Measurements from ENCODE around the gene PRSS48. TPM values are rescaled to one million over a fixed set of nuclear protein-coding genes. Genes with fewer than 3 reads are reported as not detected.

Gene PRSS48
- total RNA-seq, 2 donors from 2014 or later = not detected

- Mint-ChIP-seq H3K9me3 (peaks cover 3 to 4% of the 10 kb centered on the region in 2 donors), H3K4me3 (peak overlapping the region; percentile 83 to 92), H3K4me1 (ENCODE audit: low read depth) (peaks cover 7% of the 10 kb centered on the region), H3K27me3 (ENCODE audit: low read depth) (peaks cover 65% of the 10 kb centered on the region), H3K36me3 (ENCODE audit: insufficient read depth in 2 of 2) (peaks cover 3 to 4% of the 10 kb centered on the region in 2 donors), H3K27ac (no peak overlapping the region)
- ATAC-seq (replicated peaks in 1 of 2) = no peak
- DNase-seq = no peak
These were observed 48.9 kb downstream of the PRSS48 start for GRCh38 chr4:151325949-151326246.

DNA sequence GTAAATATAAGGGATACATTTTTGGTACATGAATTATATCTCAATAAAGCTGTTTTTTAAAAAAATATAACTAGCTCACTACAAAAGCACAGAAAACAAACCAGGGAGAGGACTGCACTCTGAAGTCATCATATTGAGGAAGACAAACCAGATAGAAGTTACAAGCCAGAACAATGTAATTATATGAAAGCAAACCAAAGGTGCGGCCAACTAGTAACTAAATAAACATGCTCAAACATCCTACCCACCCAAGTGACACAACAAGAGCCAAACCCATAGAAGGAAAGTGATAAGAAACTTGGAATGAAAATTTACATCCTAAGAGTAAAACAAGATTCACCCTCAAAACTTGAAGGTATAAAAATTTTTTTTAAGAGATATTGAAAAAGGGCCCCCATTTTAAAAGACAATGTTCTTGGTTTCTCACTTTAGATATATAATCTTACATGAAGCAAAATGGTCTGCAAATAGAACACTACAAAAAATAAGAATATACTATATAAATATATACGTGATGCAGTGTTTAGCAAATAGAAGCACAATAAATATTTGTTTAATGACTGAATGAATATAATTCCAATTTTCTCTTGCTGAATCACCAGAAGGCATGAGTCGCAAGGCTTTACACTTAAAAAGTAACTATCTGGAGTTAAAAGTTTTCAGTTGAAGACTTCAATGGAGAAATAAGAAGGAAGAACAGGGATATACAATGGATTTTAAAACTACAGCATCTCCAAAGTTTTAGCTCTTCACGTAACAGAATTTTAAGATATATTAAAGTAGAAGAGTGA is 52.5 kb downstream of the PRSS48 start:
- ATAC-seq (replicated peaks in 1 of 2) (no peak), DNase-seq (no peak)
- Mint-ChIP-seq H3K27me3 (ENCODE audit: low read depth) (peaks cover 39% of the 10 kb centered on the region), H3K4me3 (no peak overlapping the region), H3K36me3 (ENCODE audit: insufficient read depth in 2 of 2) (peaks cover 3 to 4% of the 10 kb centered on the region in 2 donors), H3K4me1 (ENCODE audit: low read depth) (peaks cover 7% of the 10 kb centered on the region), H3K27ac (no peak overlapping the region), H3K9me3 (peaks cover 4 to 7% of the 10 kb centered on the region in 2 donors)

DNA sequence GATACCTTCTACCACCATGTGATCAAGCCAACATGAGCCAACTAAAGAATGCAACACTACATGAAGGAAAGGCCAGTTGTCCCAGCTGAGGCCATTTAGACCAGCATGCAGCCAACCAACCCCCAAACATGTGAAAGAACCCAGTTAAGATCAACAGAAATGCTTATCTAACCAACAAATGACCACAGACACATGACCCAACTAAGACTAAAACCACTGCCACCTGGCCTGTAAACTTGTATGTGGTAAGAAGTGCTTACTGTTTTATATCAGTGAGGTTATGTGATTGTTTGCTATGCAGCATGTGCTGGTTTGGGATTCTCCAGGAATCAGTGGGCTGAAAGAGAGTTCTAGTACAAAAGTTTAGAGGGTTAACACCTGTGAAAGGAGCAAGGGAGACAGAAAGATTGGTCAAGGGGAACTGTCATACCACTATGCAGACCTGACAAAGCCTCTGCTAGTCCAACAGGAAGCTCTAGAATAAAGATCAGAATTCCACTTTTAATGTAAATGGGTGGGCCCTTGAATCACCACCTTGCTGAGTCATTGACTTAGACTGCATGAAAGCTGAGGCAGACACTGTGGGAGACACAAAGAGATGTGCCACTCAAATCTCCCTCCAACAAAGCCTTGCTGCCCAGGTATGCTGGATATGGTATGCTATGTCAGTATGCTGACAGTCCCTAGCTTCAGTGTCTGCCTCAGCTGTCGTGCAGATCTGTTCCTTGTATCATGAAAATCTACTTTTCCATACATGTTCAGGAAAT is 54.5 kb downstream of the PRSS48 start:
- Mint-ChIP-seq H3K27ac (no peak overlapping the region), H3K4me1 (ENCODE audit: low read depth) (no peaks in the 10 kb centered on the region), H3K36me3 (ENCODE audit: insufficient read depth in 2 of 2) (peaks cover 0 to 4% of the 10 kb centered on the region in 2 donors), H3K4me3 (no peak overlapping the region), H3K9me3 (peaks cover 4 to 7% of the 10 kb centered on the region in 2 donors), H3K27me3 (ENCODE audit: low read depth) (peaks cover 31% of the 10 kb centered on the region)
- DNase-seq (no peak), ATAC-seq (replicated peaks in 1 of 2) (no peak)

- Mint-ChIP-seq H3K27ac (no peak overlapping the region), H3K4me3 (no peak overlapping the region), H3K9me3 (no peaks in the 10 kb centered on the region), H3K36me3 (ENCODE audit: insufficient read depth in 2 of 2) (no peaks in the 10 kb centered on the region), H3K4me1 (ENCODE audit: low read depth) (no peaks in the 10 kb centered on the region), H3K27me3 (ENCODE audit: low read depth) (peaks cover 33% of the 10 kb centered on the region)
- ATAC-seq (replicated peaks in 1 of 2) (no peak), DNase-seq (no peak)
These were observed 62.5 kb downstream of the PRSS48 start for GRCh38 chr4:151339467-151339866.

GRCh38 chr4:151340751-151341385 is 63.9 kb downstream of the PRSS48 start:
- DNase-seq (no peak), ATAC-seq (replicated peaks in 1 of 2) (no peak)
- H3K27ac Mint-ChIP-seq = no peak overlapping the region
- H3K36me3 Mint-ChIP-seq (ENCODE audit: insufficient read depth in 2 of 2) = no peaks in the 10 kb centered on the region
- no peak overlapping the region for H3K4me3 Mint-ChIP-seq
- peaks cover 26% of the 10 kb centered on the region for H3K27me3 Mint-ChIP-seq (ENCODE audit: low read depth)
- H3K4me1 Mint-ChIP-seq (ENCODE audit: low read depth) = no peaks in the 10 kb centered on the region
- H3K9me3 Mint-ChIP-seq = peaks cover 0 to 2% of the 10 kb centered on the region in 2 donors

Other genes with a start within 250 kb of the PRSS48 start
- 1,000 to 10,000 TPM; 2,606 to 2,707 TPM for gene RPS3A, start 177.5 kb upstream of the PRSS48 start, total RNA-seq
- gene SH3D19, start 48.4 kb downstream of the PRSS48 start, total RNA-seq = under 1 TPM in 1 of 2 donors, not detected in 1; 0.74 TPM
- gene FHIP1A, start 132.0 kb downstream of the PRSS48 start, total RNA-seq = under 1 TPM; 0.22 to 0.53 TPM

Measured in activated T-cell treated with anti-CD3 and anti-CD28 coated beads, Interleukin-2, amount 50 U/mL, for 72 hours (primary cell).